ENCODE measurements around the gene CHRNA3. TPM values are rescaled to one million over a fixed set of nuclear protein-coding genes. Genes with fewer than 3 reads are reported as not detected.

CHRNA3 gene
- polyA plus RNA-seq, 1 donor from 2014 or later: 2.4 TPM

- H3K27ac ChIP-seq (ENCODE audit: low read length): no peak overlapping the region
- H3K27me3 ChIP-seq (ENCODE audit: insufficient read depth, low read depth, low read length): no peaks in the 10 kb centered on the region
- no peaks in the 10 kb centered on the region for H3K9me2 ChIP-seq (ENCODE audit: insufficient read depth, low read length)
- no peaks in the 10 kb centered on the region for H3K9me3 ChIP-seq (ENCODE audit: low read length)
- H3K79me2 ChIP-seq (replicated peaks; ENCODE audit: insufficient read depth, low read length): no peaks in the 10 kb centered on the region
- H4K20me1 ChIP-seq (ENCODE audit: insufficient read depth): no peaks in the 10 kb centered on the region
- H3K4me2 ChIP-seq (ENCODE audit: low read length): no peak overlapping the region
- no peak overlapping the region for H3K9ac ChIP-seq (ENCODE audit: low read length)
- H3K36me3 ChIP-seq (ENCODE audit: insufficient read depth, low read length): no peaks in the 10 kb centered on the region
- H3K4me3 ChIP-seq (ENCODE audit: low read length): no peak overlapping the region
- TF ChIP-seq EP300 (conservative IDR thresholded peaks at IDR 0.05; ENCODE audit: poor library complexity, severe bottlenecking) (no peak), SMC3 (conservative IDR thresholded peaks at IDR 0.05; ENCODE audit: poor library complexity) (no peak), EZH2 (IDR thresholded peaks at IDR 0.05; ENCODE audit: borderline replicate concordance, insufficient read depth, low read length, poor library complexity, severe bottlenecking) (no peak), CTCF (IDR thresholded peaks at IDR 0.05; ENCODE audit: poor library complexity, severe bottlenecking) (no peak), TAF1 (IDR thresholded peaks at IDR 0.05; ENCODE audit: low read depth) (no peak), MXI1 (conservative IDR thresholded peaks at IDR 0.05; ENCODE audit: poor library complexity, severe bottlenecking) (no peak), POLR2AphosphoS5 (IDR thresholded peaks at IDR 0.05) (no peak), REST (IDR thresholded peaks at IDR 0.05; ENCODE audit: borderline replicate concordance) (no peak), RAD21 (conservative IDR thresholded peaks at IDR 0.05) (no peak)
- no peak overlapping the region for H2AFZ ChIP-seq (ENCODE audit: low read depth, low read length)
- H3F3A ChIP-seq (ENCODE audit: insufficient read depth, low read length, poor library complexity, severe bottlenecking): no peaks in the 10 kb centered on the region
Measured at GRCh38 chr15:78651930-78652615, 31.3 kb upstream of the CHRNA3 start.

DNA sequence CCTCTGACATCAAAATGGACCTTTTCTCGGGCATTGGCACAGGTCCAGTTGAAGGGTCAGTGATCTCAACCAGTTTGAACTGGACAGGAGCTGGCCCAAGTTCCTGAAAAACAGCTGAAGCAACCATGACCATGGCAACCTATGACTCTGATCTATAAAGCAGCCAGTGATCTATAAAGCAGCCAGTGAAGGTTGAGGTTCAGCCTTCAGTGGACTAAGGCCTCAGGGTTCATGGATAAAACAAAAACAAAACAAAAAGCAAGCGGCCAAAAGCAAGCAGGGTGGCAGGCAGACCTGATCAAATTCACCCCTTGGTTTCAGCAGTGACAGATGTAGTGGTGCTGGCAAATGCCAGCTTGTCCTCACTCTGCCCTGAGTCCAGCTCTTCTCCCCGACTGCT lies 30.2 kb upstream of the CHRNA3 start:
- Histone ChIP-seq H3K27me3 (ENCODE audit: insufficient read depth, low read depth, low read length) (no peaks in the 10 kb centered on the region), H3K9ac (ENCODE audit: low read length) (no peak overlapping the region), H3K9me2 (ENCODE audit: insufficient read depth, low read length) (no peaks in the 10 kb centered on the region), H3K9me3 (ENCODE audit: low read length) (no peaks in the 10 kb centered on the region), H4K20me1 (ENCODE audit: insufficient read depth) (no peaks in the 10 kb centered on the region), H3K79me2 (replicated peaks; ENCODE audit: insufficient read depth, low read length) (no peaks in the 10 kb centered on the region), H3F3A (ENCODE audit: insufficient read depth, low read length, poor library complexity, severe bottlenecking) (no peaks in the 10 kb centered on the region), H3K27ac (ENCODE audit: low read length) (no peak overlapping the region), H3K4me2 (ENCODE audit: low read length) (no peak overlapping the region), H3K36me3 (ENCODE audit: insufficient read depth, low read length) (no peaks in the 10 kb centered on the region), H3K4me3 (ENCODE audit: low read length) (no peak overlapping the region), H2AFZ (ENCODE audit: low read depth, low read length) (no peak overlapping the region)
- TF ChIP-seq RAD21 (conservative IDR thresholded peaks at IDR 0.05) (no peak), REST (IDR thresholded peaks at IDR 0.05; ENCODE audit: borderline replicate concordance) (no peak), POLR2AphosphoS5 (IDR thresholded peaks at IDR 0.05) (no peak), EZH2 (IDR thresholded peaks at IDR 0.05; ENCODE audit: borderline replicate concordance, insufficient read depth, low read length, poor library complexity, severe bottlenecking) (no peak), TAF1 (IDR thresholded peaks at IDR 0.05; ENCODE audit: low read depth) (no peak), SMC3 (conservative IDR thresholded peaks at IDR 0.05; ENCODE audit: poor library complexity) (no peak), CTCF (IDR thresholded peaks at IDR 0.05; ENCODE audit: poor library complexity, severe bottlenecking) (no peak), MXI1 (conservative IDR thresholded peaks at IDR 0.05; ENCODE audit: poor library complexity, severe bottlenecking) (no peak), EP300 (conservative IDR thresholded peaks at IDR 0.05; ENCODE audit: poor library complexity, severe bottlenecking) (no peak)
